OCI-LY1 (cell line): ENCODE results near the gene MAP2K2.

Source experiments
- H2AFZ ChIP-seq: fragments of 200-600 bp; sonication (generic), shearing (Covaris generic); 2 replicates; pipeline ENCODE4 v1.6.0; 2014; ENCODE audit warnings: antibody characterized with exemption, mild to moderate bottlenecking, low read length
- H3F3A ChIP-seq: fragments of 200-600 bp; sonication (generic), shearing (Covaris generic); 2 replicates; pipeline ENCODE4 v1.6.0; 2014; ENCODE audit warnings: mild to moderate bottlenecking, antibody characterized with exemption, low read length, moderate library complexity; ENCODE audit not compliant: insufficient read depth
- H3K27ac ChIP-seq: fragments of 200-600 bp; sonication (generic); 2 replicates; pipeline ENCODE4 v1.5.1; 2014; ENCODE audit warnings: low read length, mixed run types, mild to moderate bottlenecking, low read depth; ENCODE audit not compliant: poor library complexity, severe bottlenecking
- H3K27me3 ChIP-seq: fragments of 200-600 bp; sonication (generic); 2 replicates; pipeline ENCODE4 v1.6.0; 2014; ENCODE audit warnings: antibody characterized with exemption, mild to moderate bottlenecking, low read length, moderate library complexity; ENCODE audit not compliant: insufficient read depth
- H3K36me3 ChIP-seq: fragments of 200-600 bp; sonication (generic); 2 replicates; pipeline ENCODE4 v1.6.1; 2014; ENCODE audit warnings: mild to moderate bottlenecking, antibody characterized with exemption, low read length, moderate library complexity, mixed read lengths; ENCODE audit not compliant: insufficient read depth
- H3K4me1 ChIP-seq: fragments of 200-600 bp; sonication (generic); 2 replicates; pipeline ENCODE4 v1.5.1; 2014; ENCODE audit warnings: mild to moderate bottlenecking, low read length, moderate library complexity; ENCODE audit not compliant: insufficient read depth, severe bottlenecking
- H3K4me2 ChIP-seq: fragments of 200-600 bp; sonication (generic), shearing (Covaris generic); 2 replicates; pipeline ENCODE4 v1.6.1; 2014; ENCODE audit warnings: low read length
- H3K4me3 ChIP-seq: fragments of 200-600 bp; sonication (generic); 2 replicates; pipeline ENCODE4 v1.5.1; 2014; ENCODE audit warnings: low read length, low read depth, mild to moderate bottlenecking, mixed read lengths; ENCODE audit not compliant: poor library complexity, severe bottlenecking
- H3K79me2 ChIP-seq: fragments of 200-600 bp; shearing (Covaris generic); 2 replicates; pipeline ENCODE4 v1.6.1; 2016; ENCODE audit warnings: mixed run types, low read length, mixed read lengths; ENCODE audit not compliant: insufficient read depth
- H3K9ac ChIP-seq: fragments of 200-600 bp; sonication (generic), shearing (Covaris generic); 2 replicates; pipeline ENCODE4 v1.6.1; 2014; ENCODE audit warnings: mild to moderate bottlenecking, low read length, mixed read lengths
- H3K9me2 ChIP-seq: fragments of 200-600 bp; sonication (generic), shearing (Covaris generic); 2 replicates; pipeline ENCODE4 v1.6.1; 2014; ENCODE audit warnings: low read depth, mild to moderate bottlenecking, low read length, mixed read lengths
- H3K9me3 ChIP-seq: fragments of 200-600 bp; shearing (Covaris generic); 2 replicates; pipeline ENCODE4 v1.6.1; 2014; ENCODE audit warnings: low read length, mixed read lengths
- H4K20me1 ChIP-seq: fragments of 200-600 bp; sonication (generic), shearing (Covaris generic); 2 replicates; pipeline ENCODE4 v1.6.0; 2016; ENCODE audit warnings: mild to moderate bottlenecking, low read length; ENCODE audit not compliant: insufficient read depth
- EZH2 ChIP-seq: fragments of 200-600 bp; sonication (generic), shearing (Covaris generic); IDR thresholded peaks from 2 replicates; pipeline ENCODE4 v1.8.0; 2017; ENCODE audit warnings: borderline replicate concordance, mixed run types, mild to moderate bottlenecking, antibody characterized with exemption, low read length, moderate library complexity, mixed read lengths
- TF ChIP-seq, protein P1 (sequence below): fragments of 200-600 bp; sonication (generic), shearing (Covaris generic); IDR thresholded peaks from 2 replicates; pipeline ENCODE4 v1.5.1; 2017; ENCODE audit warnings: mild to moderate bottlenecking, antibody characterized with exemption, low read length, moderate library complexity, mixed read lengths

MAP2K2 gene

DNA sequence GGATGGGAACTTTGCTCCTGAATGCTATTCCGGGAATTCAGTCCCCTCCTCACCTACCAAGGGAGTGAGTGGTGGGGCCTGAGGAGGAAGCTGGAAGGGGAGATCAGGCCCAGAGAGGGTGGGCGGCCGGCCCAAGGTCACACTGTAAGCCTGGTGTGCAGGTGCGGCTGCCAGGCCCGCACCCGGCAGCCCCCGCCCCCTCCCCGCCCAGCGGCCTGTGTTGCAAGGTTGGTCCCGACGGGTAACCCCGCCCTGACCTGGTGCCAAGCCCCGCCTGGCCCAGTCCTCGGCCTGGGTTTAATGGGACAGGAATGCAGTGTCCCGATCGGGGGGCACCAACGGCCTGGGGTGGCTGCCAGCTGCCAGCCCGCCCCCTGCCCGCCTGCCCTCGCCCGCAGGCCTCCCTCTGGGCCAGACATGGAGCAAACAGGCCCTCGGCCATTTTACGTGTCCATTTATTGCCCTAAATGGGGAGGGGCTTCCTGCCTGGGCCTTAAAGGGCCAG is 62.7 kb downstream of the MAP2K2 start:
- H3K27ac ChIP-seq = peak overlapping the region; percentile 76
- H3K4me3 ChIP-seq = peak overlapping the region; percentile 95
- H3K36me3 ChIP-seq = peaks cover 19% of the 10 kb centered on the region
- TF ChIP-seq EZH2 = no peak
- TF ChIP-seq, protein P1, sequence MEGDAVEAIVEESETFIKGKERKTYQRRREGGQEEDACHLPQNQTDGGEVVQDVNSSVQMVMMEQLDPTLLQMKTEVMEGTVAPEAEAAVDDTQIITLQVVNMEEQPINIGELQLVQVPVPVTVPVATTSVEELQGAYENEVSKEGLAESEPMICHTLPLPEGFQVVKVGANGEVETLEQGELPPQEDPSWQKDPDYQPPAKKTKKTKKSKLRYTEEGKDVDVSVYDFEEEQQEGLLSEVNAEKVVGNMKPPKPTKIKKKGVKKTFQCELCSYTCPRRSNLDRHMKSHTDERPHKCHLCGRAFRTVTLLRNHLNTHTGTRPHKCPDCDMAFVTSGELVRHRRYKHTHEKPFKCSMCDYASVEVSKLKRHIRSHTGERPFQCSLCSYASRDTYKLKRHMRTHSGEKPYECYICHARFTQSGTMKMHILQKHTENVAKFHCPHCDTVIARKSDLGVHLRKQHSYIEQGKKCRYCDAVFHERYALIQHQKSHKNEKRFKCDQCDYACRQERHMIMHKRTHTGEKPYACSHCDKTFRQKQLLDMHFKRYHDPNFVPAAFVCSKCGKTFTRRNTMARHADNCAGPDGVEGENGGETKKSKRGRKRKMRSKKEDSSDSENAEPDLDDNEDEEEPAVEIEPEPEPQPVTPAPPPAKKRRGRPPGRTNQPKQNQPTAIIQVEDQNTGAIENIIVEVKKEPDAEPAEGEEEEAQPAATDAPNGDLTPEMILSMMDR = no peak
- no peaks in the 10 kb centered on the region for H4K20me1 ChIP-seq
- H3K79me2 ChIP-seq = peaks cover 76% of the 10 kb centered on the region
- peak overlapping the region; percentile 89 for H3K4me2 ChIP-seq
- H3K4me1 ChIP-seq = peaks cover 54% of the 10 kb centered on the region
- no peaks in the 10 kb centered on the region for H3K27me3 ChIP-seq
- H3K9ac ChIP-seq = peak overlapping the region; percentile 43
- no peaks in the 10 kb centered on the region for H3K9me2 ChIP-seq
- H3F3A ChIP-seq = no peaks in the 10 kb centered on the region
- no peak overlapping the region for H2AFZ ChIP-seq
- no peaks in the 10 kb centered on the region for H3K9me3 ChIP-seq

DNA sequence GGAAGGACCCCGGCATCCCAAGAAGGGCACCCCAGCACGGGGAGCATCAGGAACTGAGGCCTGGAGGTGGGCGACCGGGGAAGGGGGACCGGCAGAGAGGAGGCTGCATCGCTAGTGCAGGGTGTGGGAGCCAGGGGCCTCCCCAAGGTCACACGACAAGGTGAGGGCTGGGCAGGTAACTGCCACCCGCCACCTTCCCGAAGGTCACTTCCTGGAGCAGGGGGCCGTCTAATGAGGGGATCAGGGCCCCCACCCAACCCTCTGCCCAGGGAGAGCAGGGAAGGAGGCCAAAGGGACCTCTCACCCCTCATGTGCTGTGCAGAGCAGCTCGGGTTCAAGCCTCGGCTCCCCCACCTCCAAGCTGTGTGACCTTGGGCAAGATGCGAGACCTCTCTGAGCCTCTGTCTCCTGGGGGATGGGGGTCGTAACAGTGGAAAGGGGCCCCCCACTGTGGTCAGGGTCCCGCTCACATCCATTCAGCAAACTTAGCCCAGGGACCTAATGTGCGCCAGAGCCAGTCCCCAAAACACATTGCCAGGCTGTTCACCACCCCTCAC is 63.2 kb downstream of the MAP2K2 start:
- Histone ChIP-seq H3K4me2 (peak overlapping the region; percentile 89), H3K27me3 (no peaks in the 10 kb centered on the region), H2AFZ (no peak overlapping the region), H3K9me3 (no peaks in the 10 kb centered on the region), H4K20me1 (no peaks in the 10 kb centered on the region), H3K27ac (peak overlapping the region; percentile 72), H3K9ac (peak overlapping the region; percentile 43), H3K36me3 (peaks cover 25% of the 10 kb centered on the region), H3F3A (no peaks in the 10 kb centered on the region), H3K9me2 (no peaks in the 10 kb centered on the region), H3K4me3 (peak overlapping the region; percentile 95), H3K79me2 (peaks cover 81% of the 10 kb centered on the region), H3K4me1 (peaks cover 54% of the 10 kb centered on the region)
- no peak for TF ChIP-seq EZH2
- TF ChIP-seq, protein P1 = no peak

DNA sequence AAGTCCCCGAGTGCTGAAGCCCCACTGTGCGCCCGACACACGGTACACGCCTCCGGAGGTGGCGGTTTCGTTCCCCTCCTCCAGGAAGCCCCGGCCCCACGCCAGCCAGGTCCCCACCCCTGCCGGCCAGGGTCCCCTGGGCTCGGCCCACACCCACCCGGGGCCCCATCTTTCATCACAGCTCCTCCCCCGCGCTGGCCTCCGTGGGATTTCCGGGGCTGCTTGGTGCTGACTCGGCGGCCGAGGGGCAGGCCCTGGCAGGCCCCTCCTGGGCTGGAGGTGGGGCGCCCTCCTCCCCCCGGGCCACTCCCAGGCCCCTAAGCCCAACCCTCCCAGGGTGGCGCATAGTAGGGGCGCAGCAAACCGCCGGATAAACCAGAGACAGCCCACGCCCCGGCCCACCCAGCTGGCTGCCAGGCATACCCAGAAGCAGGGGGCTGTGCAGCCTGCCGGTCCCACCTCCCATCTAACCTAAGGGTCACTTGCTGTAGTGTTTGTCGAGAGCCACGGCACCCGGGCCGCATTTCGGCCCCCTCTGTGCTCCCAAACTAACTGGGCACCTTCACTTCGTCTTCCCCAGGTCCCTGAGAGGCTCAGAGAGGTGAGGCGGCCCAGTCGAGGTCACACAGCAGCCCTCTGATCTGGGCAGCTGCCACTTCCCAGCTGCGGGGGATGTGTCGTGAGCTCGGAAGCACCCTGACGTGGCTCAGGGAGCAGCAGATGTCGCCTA is 63.9 kb downstream of the MAP2K2 start:
- H3K9ac ChIP-seq = peak overlapping the region; percentile 43
- peak overlapping the region; percentile 89 for H3K4me2 ChIP-seq
- no peaks in the 10 kb centered on the region for H3K9me2 ChIP-seq
- peaks cover 54% of the 10 kb centered on the region for H3K4me1 ChIP-seq
- peaks cover 82% of the 10 kb centered on the region for H3K79me2 ChIP-seq
- no peaks in the 10 kb centered on the region for H3K9me3 ChIP-seq
- H3F3A ChIP-seq = no peaks in the 10 kb centered on the region
- peaks cover 30% of the 10 kb centered on the region for H3K36me3 ChIP-seq
- TF ChIP-seq, protein P1 = no peak
- TF ChIP-seq EZH2 = no peak
- H3K27ac ChIP-seq = peak overlapping the region; percentile 72
- H3K4me3 ChIP-seq = peak overlapping the region; percentile 95
- no peak overlapping the region for H2AFZ ChIP-seq
- H4K20me1 ChIP-seq = no peaks in the 10 kb centered on the region
- H3K27me3 ChIP-seq = no peaks in the 10 kb centered on the region
